ENCODE results near the gene CDH3.

The CDH3 gene

DNA sequence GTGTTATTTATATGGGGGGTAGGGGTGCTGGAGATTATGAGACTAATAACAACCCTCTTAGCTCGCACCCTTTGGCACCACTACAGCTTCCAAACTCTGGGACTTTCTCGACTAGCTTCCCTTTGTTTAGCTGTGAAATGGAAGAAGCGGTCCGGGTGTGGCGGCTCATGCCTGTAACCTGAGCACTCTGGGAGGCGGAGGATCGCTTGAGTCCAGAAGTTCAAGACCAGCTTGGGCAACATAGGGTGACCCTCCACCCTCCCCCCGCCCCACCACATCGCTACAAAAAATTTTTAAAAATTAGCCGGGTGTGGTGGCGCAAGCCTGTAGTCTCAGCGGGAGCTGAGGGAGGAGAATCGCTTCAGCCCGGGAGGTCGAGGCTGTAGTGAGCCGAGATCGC, 814 bp upstream of the CDH3 start:
- TF ChIP-seq PPARA (CRISPR knock-in tag; IDR thresholded peaks at IDR 0.05; ENCODE audit: borderline replicate concordance): no peak
- no peak for TF ChIP-seq ESRRG (CRISPR knock-in tag; IDR thresholded peaks at IDR 0.05)
- no peak for TF ChIP-seq OSR1 (CRISPR knock-in tag; IDR thresholded peaks at IDR 0.05)
- no peak for TF ChIP-seq SNAI2 (CRISPR knock-in tag; IDR thresholded peaks at IDR 0.05)
- TF ChIP-seq, protein P1, sequence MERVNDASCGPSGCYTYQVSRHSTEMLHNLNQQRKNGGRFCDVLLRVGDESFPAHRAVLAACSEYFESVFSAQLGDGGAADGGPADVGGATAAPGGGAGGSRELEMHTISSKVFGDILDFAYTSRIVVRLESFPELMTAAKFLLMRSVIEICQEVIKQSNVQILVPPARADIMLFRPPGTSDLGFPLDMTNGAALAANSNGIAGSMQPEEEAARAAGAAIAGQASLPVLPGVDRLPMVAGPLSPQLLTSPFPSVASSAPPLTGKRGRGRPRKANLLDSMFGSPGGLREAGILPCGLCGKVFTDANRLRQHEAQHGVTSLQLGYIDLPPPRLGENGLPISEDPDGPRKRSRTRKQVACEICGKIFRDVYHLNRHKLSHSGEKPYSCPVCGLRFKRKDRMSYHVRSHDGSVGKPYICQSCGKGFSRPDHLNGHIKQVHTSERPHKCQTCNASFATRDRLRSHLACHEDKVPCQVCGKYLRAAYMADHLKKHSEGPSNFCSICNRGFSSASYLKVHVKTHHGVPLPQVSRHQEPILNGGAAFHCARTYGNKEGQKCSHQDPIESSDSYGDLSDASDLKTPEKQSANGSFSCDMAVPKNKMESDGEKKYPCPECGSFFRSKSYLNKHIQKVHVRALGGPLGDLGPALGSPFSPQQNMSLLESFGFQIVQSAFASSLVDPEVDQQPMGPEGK (CRISPR knock-in tag; IDR thresholded peaks at IDR 0.05; ENCODE audit: borderline replicate concordance): no peak
- no peak for TF ChIP-seq ARNTL (CRISPR knock-in tag; IDR thresholded peaks at IDR 0.05; ENCODE audit: borderline replicate concordance, low read depth)
- TF ChIP-seq TOX (CRISPR knock-in tag; IDR thresholded peaks at IDR 0.05; ENCODE audit: borderline replicate concordance): no peak
- TF ChIP-seq, protein P2, sequence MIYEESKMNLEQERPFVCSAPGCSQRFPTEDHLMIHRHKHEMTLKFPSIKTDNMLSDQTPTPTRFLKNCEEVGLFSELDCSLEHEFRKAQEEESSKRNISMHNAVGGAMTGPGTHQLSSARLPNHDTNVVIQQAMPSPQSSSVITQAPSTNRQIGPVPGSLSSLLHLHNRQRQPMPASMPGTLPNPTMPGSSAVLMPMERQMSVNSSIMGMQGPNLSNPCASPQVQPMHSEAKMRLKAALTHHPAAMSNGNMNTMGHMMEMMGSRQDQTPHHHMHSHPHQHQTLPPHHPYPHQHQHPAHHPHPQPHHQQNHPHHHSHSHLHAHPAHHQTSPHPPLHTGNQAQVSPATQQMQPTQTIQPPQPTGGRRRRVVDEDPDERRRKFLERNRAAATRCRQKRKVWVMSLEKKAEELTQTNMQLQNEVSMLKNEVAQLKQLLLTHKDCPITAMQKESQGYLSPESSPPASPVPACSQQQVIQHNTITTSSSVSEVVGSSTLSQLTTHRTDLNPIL (CRISPR knock-in tag; IDR thresholded peaks at IDR 0.05; ENCODE audit: low read depth): no peak
- no peak for TF ChIP-seq ZNF70 (CRISPR knock-in tag; IDR thresholded peaks at IDR 0.05)
- no peak for TF ChIP-seq ISL1 (CRISPR knock-in tag; IDR thresholded peaks at IDR 0.05)
- TF ChIP-seq ZNF565 (CRISPR knock-in tag; conservative IDR thresholded peaks at IDR 0.05; ENCODE audit: low read depth): no peak
- TF ChIP-seq, protein P3, sequence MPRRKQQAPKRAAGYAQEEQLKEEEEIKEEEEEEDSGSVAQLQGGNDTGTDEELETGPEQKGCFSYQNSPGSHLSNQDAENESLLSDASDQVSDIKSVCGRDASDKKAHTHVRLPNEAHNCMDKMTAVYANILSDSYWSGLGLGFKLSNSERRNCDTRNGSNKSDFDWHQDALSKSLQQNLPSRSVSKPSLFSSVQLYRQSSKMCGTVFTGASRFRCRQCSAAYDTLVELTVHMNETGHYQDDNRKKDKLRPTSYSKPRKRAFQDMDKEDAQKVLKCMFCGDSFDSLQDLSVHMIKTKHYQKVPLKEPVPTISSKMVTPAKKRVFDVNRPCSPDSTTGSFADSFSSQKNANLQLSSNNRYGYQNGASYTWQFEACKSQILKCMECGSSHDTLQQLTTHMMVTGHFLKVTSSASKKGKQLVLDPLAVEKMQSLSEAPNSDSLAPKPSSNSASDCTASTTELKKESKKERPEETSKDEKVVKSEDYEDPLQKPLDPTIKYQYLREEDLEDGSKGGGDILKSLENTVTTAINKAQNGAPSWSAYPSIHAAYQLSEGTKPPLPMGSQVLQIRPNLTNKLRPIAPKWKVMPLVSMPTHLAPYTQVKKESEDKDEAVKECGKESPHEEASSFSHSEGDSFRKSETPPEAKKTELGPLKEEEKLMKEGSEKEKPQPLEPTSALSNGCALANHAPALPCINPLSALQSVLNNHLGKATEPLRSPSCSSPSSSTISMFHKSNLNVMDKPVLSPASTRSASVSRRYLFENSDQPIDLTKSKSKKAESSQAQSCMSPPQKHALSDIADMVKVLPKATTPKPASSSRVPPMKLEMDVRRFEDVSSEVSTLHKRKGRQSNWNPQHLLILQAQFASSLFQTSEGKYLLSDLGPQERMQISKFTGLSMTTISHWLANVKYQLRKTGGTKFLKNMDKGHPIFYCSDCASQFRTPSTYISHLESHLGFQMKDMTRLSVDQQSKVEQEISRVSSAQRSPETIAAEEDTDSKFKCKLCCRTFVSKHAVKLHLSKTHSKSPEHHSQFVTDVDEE (CRISPR knock-in tag; IDR thresholded peaks at IDR 0.05): no peak
- no peak for TF ChIP-seq ZNF8 (CRISPR knock-in tag; IDR thresholded peaks at IDR 0.05)
- TF ChIP-seq, protein P4, sequence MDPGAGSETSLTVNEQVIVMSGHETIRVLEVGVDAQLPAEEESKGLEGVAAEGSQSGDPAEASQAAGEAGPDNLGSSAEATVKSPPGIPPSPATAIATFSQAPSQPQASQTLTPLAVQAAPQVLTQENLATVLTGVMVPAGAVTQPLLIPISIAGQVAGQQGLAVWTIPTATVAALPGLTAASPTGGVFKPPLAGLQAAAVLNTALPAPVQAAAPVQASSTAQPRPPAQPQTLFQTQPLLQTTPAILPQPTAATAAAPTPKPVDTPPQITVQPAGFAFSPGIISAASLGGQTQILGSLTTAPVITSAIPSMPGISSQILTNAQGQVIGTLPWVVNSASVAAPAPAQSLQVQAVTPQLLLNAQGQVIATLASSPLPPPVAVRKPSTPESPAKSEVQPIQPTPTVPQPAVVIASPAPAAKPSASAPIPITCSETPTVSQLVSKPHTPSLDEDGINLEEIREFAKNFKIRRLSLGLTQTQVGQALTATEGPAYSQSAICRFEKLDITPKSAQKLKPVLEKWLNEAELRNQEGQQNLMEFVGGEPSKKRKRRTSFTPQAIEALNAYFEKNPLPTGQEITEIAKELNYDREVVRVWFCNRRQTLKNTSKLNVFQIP (CRISPR knock-in tag; IDR thresholded peaks at IDR 0.05; ENCODE audit: borderline replicate concordance, low read depth): no peak
- TF ChIP-seq ZC3H10 (CRISPR knock-in tag; IDR thresholded peaks at IDR 0.05): no peak
- TF ChIP-seq ZFP30 (CRISPR knock-in tag; IDR thresholded peaks at IDR 0.05): no peak
- TF ChIP-seq, protein P5, sequence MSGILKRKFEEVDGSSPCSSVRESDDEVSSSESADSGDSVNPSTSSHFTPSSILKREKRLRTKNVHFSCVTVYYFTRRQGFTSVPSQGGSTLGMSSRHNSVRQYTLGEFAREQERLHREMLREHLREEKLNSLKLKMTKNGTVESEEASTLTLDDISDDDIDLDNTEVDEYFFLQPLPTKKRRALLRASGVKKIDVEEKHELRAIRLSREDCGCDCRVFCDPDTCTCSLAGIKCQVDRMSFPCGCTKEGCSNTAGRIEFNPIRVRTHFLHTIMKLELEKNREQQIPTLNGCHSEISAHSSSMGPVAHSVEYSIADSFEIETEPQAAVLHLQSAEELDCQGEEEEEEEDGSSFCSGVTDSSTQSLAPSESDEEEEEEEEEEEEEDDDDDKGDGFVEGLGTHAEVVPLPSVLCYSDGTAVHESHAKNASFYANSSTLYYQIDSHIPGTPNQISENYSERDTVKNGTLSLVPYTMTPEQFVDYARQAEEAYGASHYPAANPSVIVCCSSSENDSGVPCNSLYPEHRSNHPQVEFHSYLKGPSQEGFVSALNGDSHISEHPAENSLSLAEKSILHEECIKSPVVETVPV (CRISPR knock-in tag; IDR thresholded peaks at IDR 0.05): no peak
- ATAC-seq: no peak

DNA sequence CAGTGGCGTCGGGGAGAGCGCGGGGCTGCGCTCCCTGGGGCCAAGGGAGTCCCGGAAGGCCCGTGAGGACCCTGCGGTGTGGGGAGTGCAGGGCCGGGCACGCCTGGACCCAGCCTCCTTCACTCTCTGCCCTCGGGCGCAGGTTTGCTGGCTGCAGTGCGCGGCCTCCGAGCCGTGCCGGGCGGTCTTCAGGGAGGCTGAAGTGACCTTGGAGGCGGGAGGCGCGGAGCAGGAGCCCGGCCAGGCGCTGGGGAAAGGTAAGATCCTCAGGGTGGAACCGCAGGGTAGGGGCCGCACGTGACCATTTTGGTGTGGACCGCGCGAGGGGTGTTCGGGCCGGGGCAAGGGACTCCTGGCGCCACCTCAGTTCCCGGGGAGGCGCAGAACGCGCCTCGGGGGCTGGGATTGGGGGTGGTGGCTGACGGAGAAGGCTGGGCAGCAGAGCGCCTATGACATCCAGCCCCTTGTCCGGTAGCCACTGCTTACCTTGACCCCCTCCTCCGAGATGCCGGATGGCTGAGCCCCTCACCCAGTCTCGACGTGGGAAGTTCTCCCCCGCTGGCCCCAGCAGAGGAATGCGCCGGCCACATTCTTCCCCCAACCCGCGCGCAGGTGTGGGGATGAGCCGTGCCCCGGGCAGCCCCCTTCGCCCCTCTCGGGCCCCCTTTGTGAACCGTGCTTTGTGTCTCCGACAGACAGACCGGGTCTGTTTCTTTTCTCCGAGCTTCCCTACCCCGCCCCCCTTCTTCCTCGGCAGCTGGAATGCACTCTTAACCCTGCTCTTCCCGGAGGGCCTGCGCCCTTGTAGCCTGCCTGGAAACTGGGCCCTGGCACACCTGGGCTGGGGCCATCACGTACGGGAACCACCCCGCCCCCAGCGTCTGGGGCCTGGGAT, 631 bp downstream of the CDH3 start:
- ATAC-seq: no peak
- TF ChIP-seq ZNF8 (CRISPR knock-in tag; IDR thresholded peaks at IDR 0.05): no peak
- TF ChIP-seq ZC3H10 (CRISPR knock-in tag; IDR thresholded peaks at IDR 0.05): no peak
- TF ChIP-seq ZFP3 (CRISPR knock-in tag; IDR thresholded peaks at IDR 0.05): no peak
- TF ChIP-seq, protein P1 (CRISPR knock-in tag; IDR thresholded peaks at IDR 0.05; ENCODE audit: borderline replicate concordance): no peak
- TF ChIP-seq TCF4 (CRISPR knock-in tag; IDR thresholded peaks at IDR 0.05; ENCODE audit: borderline replicate concordance): no peak
- TF ChIP-seq GLIS3 (CRISPR knock-in tag; IDR thresholded peaks at IDR 0.05): no peak
- no peak for TF ChIP-seq ZNF565 (CRISPR knock-in tag; conservative IDR thresholded peaks at IDR 0.05; ENCODE audit: low read depth)
- no peak for TF ChIP-seq CSDC2 (CRISPR knock-in tag; IDR thresholded peaks at IDR 0.05)
- TF ChIP-seq ARNTL (CRISPR knock-in tag; IDR thresholded peaks at IDR 0.05; ENCODE audit: borderline replicate concordance, low read depth): no peak
- TF ChIP-seq, protein P4 (CRISPR knock-in tag; IDR thresholded peaks at IDR 0.05; ENCODE audit: borderline replicate concordance, low read depth): no peak
- TF ChIP-seq BACH2 (CRISPR knock-in tag; IDR thresholded peaks at IDR 0.05; ENCODE audit: borderline replicate concordance): no peak
- TF ChIP-seq SNAI2 (CRISPR knock-in tag; IDR thresholded peaks at IDR 0.05): no peak
- TF ChIP-seq, protein P5 (CRISPR knock-in tag; IDR thresholded peaks at IDR 0.05): no peak
- TF ChIP-seq ZNF70 (CRISPR knock-in tag; IDR thresholded peaks at IDR 0.05): no peak

Data from SK-N-SH treated with all-trans-retinoic acid at 6 μM for 48 hours (cell line).